Measurements from ENCODE around the gene SORCS3.

GRCh38 chr10:104735036-104735756 lies 94.1 kb downstream of the SORCS3 start:
- TF ChIP-seq, protein P1, sequence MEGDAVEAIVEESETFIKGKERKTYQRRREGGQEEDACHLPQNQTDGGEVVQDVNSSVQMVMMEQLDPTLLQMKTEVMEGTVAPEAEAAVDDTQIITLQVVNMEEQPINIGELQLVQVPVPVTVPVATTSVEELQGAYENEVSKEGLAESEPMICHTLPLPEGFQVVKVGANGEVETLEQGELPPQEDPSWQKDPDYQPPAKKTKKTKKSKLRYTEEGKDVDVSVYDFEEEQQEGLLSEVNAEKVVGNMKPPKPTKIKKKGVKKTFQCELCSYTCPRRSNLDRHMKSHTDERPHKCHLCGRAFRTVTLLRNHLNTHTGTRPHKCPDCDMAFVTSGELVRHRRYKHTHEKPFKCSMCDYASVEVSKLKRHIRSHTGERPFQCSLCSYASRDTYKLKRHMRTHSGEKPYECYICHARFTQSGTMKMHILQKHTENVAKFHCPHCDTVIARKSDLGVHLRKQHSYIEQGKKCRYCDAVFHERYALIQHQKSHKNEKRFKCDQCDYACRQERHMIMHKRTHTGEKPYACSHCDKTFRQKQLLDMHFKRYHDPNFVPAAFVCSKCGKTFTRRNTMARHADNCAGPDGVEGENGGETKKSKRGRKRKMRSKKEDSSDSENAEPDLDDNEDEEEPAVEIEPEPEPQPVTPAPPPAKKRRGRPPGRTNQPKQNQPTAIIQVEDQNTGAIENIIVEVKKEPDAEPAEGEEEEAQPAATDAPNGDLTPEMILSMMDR (optimal IDR thresholded peaks at IDR 0.05 in 1 of 3, IDR thresholded peaks at IDR 0.05 in 1 of 3, conservative IDR thresholded peaks at IDR 0.05 in 1 of 3; ENCODE audit: extremely low read depth in 1 of 3, insufficient read depth in 2 of 3, low read length in 3 of 3), result no peak
- TF ChIP-seq EZH2 (IDR thresholded peaks at IDR 0.05; ENCODE audit: low read length), result no peak
